Right lobe of liver (tissue), 6 donors: ENCODE data around the gene WIPI1. TPM values are rescaled to one million over a fixed set of nuclear protein-coding genes. Genes with fewer than 3 reads are reported as not detected.

Experiments used
- ATAC-seq, 4 donors: fragments of 200-7000 bp; cut with Tn5 transposase; one replicate each; pipeline ENCODE4 v1.9.1; 2020; ENCODE audit warnings: mild to moderate bottlenecking in 4 of 4, moderate library complexity in 4 of 4
- DNase-seq, 3 donors: peaks; one replicate each; pipeline ENCODE4 v3.0.0-alpha.2; 2020
- H3K27ac ChIP-seq, 3 donors: fragments of 200-600 bp; one replicate each; pipeline ENCODE4 v1.8.0; 2022
- H3K27me3 ChIP-seq, 2 donors: fragments of 200-600 bp; one replicate each; pipeline ENCODE4 v1.8.0; 2022
- H3K36me3 ChIP-seq, 4 donors: fragments of 200-600 bp; sonication (generic) in 1 of 4; one replicate each; pipeline versions ENCODE4 v1.5.1 to v1.8.0; 2017 to 2022; ENCODE audit warnings: control low read depth in 1 of 4
- H3K4me1 ChIP-seq, 4 donors: fragments of 200-600 bp; sonication (generic) in 1 of 4; one replicate each; pipeline versions ENCODE4 v1.5.1 to v1.8.0; 2017 to 2022; ENCODE audit warnings: control low read depth in 1 of 4
- H3K4me3 ChIP-seq, 3 donors: fragments of 200-600 bp; one replicate each; pipeline ENCODE4 v1.8.0; 2022
- H3K9me3 ChIP-seq, 4 donors: fragments of 200-600 bp; sonication (generic) in 1 of 4; one replicate each; pipeline versions ENCODE4 v1.5.1 to v1.8.0; 2017 to 2022; ENCODE audit warnings: control low read depth in 1 of 4
- POLR2A ChIP-seq: fragments of 450-650 bp; IDR thresholded peaks from one replicate; pipeline ENCODE4 v1.6.1; 2017; ENCODE audit warnings: antibody characterized with exemption, mild to moderate bottlenecking
- WGBS: methylation state at CpG from one replicate; pipeline ENCODE4 v1.1.6; 2018; ENCODE audit warnings: low coverage, low lambda C conversion rate; ENCODE audit not compliant: insufficient coverage; ENCODE audit errors: missing lambda C conversion rate; 5-methylcytosine and 5-hydroxymethylcytosine counted together
- intact Hi-C, 2 donors: fragments of 100-400 bp; cut with DNase I; formaldehyde crosslinking; loops; one replicate each; pipeline versions ENCODE4 v1.11.2 to v1.14.1; 2022
- total RNA-seq, 6 experiments: library from RNA; depleted of rRNA in 2 of 6; stranded (reverse); fragments of >200 nt in 2 of 6; fragmentation: NEBNext Ultra II Directional in 3 of 6; extraction: Animal tissue kit (Norgen Biotek cat#: 25700) in 3 of 6; gene quantifications; one replicate each; pipeline versions ENCODE4 v1.1.0 to v1.2.4, GENCODE V29; 2016 to 2023
- TF ChIP-seq, protein P1 (sequence below), 4 donors: fragments of 200-600 bp in 3 of 4; fragments of 450-650 bp in 1 of 4; IDR thresholded peaks; one replicate each; pipeline versions ENCODE4 v1.5.1 to v1.8.0; 2016 to 2022; ENCODE audit warnings: antibody characterized with exemption in 4 of 4, mild to moderate bottlenecking in 2 of 4
- donor health status: DM: no; HTN: yes; CAD: no.
- donor health status: DM: no; HTN: no; CAD: no.
- donor health status: DM: no; HTN: no; CAD: no.
- donor health status: DM: no; HTN: yes; CAD: no.
- donor health status: DM: no; HTN: yes; CAD: no.

Gene WIPI1
- total RNA-seq, 6 experiments from 2014 or later: 18.0 to 23.8 (median 19.9) TPM

DNA sequence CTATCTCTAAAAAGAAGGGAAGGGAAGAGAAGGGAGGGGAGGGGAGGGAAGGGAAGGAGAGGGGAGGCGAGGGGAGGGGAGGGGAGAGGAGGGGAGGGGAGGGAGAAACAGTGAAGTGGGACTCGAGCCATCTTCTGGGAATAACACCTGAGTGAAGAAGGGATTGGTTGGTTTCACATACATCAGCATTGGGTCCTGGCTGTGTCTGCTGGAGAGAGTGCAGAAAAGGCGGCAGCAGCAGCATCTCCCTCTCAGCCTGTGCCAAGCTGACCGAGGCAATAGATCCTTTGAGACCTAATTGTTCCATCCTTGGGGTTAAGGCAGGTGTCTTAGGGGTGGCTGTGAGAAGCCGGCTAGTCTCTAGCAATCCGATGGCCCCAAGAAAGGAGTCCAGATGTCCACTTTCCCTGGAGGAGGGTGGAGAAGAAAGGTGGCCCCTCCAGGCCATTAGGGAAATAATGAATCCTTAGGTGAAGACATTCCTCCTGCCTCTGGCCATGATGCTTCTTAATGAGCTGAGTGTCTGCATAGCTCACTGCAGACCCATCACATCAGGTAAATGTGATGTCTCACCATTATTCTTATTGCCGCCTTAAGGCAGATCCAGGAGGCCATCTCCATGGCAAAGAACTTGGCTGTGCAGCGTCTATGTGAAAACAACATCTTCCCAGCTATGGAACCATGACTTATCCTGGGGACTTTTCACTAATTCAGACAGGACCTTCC lies 71.6 kb downstream of the WIPI1 start:
- Histone ChIP-seq H3K4me1 (peaks cover 5 to 38% (median 17%) of the 10 kb centered on the region in 4 donors), H3K27me3 (no peaks in the 10 kb centered on the region), H3K36me3 (no peaks in the 10 kb centered on the region), H3K4me3 (no peak overlapping the region), H3K27ac (peak overlapping the region; percentile 28 to 65 (median 41)), H3K9me3 (no peaks in the 10 kb centered on the region)
- TF ChIP-seq, protein P1, sequence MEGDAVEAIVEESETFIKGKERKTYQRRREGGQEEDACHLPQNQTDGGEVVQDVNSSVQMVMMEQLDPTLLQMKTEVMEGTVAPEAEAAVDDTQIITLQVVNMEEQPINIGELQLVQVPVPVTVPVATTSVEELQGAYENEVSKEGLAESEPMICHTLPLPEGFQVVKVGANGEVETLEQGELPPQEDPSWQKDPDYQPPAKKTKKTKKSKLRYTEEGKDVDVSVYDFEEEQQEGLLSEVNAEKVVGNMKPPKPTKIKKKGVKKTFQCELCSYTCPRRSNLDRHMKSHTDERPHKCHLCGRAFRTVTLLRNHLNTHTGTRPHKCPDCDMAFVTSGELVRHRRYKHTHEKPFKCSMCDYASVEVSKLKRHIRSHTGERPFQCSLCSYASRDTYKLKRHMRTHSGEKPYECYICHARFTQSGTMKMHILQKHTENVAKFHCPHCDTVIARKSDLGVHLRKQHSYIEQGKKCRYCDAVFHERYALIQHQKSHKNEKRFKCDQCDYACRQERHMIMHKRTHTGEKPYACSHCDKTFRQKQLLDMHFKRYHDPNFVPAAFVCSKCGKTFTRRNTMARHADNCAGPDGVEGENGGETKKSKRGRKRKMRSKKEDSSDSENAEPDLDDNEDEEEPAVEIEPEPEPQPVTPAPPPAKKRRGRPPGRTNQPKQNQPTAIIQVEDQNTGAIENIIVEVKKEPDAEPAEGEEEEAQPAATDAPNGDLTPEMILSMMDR (IDR thresholded peaks at IDR 0.05): no peak
- ATAC-seq (no peak), DNase-seq (no peak)
- 60% methylated on average over 1 of the region's 8 CpGs for WGBS
- intact Hi-C loops: no loop called here

DNA sequence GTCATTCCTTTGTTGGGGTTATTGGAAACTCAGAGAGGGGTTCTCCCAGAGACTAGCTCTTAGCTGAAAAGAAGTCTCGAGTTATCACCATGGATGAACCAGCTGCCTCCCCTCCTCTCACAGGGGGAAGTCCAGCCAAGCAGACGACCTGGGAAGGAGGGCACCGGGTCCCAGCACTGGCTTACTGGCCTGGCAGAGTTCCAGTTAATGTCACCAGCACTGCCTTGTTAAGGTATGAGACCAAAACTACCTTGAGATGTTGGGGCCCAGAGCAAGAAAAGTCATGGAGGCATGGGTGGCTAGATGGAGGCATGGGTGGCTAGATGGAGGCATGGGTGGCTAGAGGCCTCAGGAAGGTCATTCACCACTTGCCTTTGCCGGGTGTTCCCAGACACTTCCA lies 72.4 kb downstream of the WIPI1 start:
- intact Hi-C loops: no loop called here

DNA sequence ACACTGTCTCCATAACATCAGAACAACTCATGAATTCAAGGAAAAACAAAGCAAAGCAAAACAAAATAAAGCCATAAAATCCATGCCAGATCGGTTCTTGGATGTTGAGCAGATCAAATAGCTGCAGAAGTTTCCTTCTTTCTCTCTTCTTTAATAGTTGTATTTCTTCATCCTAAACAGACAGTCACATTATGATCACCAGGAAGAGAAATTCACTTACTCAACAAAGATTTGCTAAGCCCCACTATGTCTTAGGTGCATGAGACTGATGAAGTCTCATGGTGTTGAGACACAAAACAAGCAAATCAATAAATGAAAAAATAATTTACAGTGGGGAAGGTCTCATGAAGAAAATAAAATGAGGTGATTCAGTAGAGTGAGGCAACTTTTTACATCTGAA lies 72.8 kb downstream of the WIPI1 start:
- Histone ChIP-seq H3K9me3 (no peaks in the 10 kb centered on the region), H3K27ac (peak overlapping the region in 2 of 3 donors; percentile 51 to 56), H3K27me3 (no peaks in the 10 kb centered on the region), H3K4me1 (peaks cover 7 to 43% (median 17%) of the 10 kb centered on the region in 4 donors), H3K4me3 (no peak overlapping the region), H3K36me3 (no peaks in the 10 kb centered on the region)
- 92% methylated on average over 1 of the region's 1 CpG for whole genome bisulfite sequencing
- intact Hi-C loops: no loop called here
- DNase-seq (no peak), ATAC-seq (no peak)
- no peak for TF ChIP-seq POLR2A
- TF ChIP-seq, protein P1 (IDR thresholded peaks at IDR 0.05): no peak

More for the DNA sequence above, 72.4 kb downstream of the WIPI1 start:
- TF ChIP-seq, protein P1 (IDR thresholded peaks at IDR 0.05): no peak
- TF ChIP-seq POLR2A: no peak
- peak overlapping the region in 1 of 3 donors; percentile 56 for H3K27ac ChIP-seq
- no peaks in the 10 kb centered on the region for H3K27me3 ChIP-seq
- no peak overlapping the region for H3K4me3 ChIP-seq
- no peaks in the 10 kb centered on the region for H3K36me3 ChIP-seq
- H3K9me3 ChIP-seq: no peaks in the 10 kb centered on the region
- DNase-seq: no peak
- 48% methylated on average over 4 of the region's 4 CpGs for WGBS
- H3K4me1 ChIP-seq: peaks cover 5 to 38% (median 15%) of the 10 kb centered on the region in 4 donors
- ATAC-seq: no peak

DNA sequence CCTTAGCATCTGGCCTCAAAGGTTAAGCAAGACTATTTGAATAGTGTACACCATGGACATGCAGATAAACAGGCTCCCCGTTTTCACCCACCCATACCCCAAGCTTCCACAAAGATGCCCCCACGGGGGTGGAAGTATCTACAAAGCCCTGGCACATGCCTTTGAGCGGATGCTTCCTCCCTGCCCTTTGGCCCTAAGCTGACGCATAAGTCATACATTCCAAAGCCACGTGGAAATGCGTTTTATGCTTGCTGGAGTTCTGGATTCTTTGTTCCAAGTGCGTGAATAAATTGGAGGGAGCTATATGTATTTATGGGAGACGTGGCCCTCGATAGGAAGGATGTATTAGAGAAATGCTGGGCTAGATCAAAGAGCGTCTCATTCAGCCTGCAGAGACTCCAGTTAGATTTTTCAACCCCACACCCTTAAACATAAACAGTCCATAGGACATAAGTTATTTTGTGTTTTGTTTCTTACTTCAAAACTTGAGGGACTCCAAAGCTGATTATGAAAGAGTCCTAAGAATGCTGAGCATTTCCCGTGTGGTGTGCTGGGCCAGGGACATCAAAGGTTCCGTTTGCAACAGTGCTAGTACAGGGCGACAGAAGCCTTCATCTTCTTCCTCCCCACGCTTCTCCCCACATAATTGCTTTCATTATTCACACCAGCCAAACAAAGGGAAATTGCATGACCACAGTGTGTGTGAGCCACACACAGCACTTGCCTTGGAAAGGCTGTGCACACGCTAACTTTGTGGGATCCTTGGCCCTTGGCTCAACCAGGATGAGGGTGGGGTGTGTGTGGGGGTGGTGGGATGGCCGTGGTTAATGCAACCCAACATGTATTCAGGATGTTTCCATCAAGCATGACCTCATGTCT lies 73.6 kb downstream of the WIPI1 start:
- 31% methylated on average over 15 of the region's 16 CpGs for WGBS
- Histone ChIP-seq H3K27ac (peak overlapping the region; percentile 44 to 56 (median 51)), H3K36me3 (no peaks in the 10 kb centered on the region), H3K4me3 (no peak overlapping the region), H3K27me3 (no peaks in the 10 kb centered on the region), H3K9me3 (no peaks in the 10 kb centered on the region), H3K4me1 (peaks cover 7 to 48% (median 21%) of the 10 kb centered on the region in 4 donors)
- intact Hi-C loops: no loop called here
- TF ChIP-seq, protein P1 (IDR thresholded peaks at IDR 0.05): no peak
- peak; percentile 15 to 44 (median 28) for ATAC-seq
- peak; percentile 55 to 65 (median 62) for DNase-seq
